AG08396 (cell line): ENCODE data around the gene INHA.
A peak's percentile ranks its signal among the peaks of the same experiment; 100 is the strongest.

Source experiments
- DNase-seq: peaks from one replicate; pipeline ENCODE4 v3.0.0; 2012; ENCODE audit warnings: low spot score, mixed read lengths

INHA gene, protein sequence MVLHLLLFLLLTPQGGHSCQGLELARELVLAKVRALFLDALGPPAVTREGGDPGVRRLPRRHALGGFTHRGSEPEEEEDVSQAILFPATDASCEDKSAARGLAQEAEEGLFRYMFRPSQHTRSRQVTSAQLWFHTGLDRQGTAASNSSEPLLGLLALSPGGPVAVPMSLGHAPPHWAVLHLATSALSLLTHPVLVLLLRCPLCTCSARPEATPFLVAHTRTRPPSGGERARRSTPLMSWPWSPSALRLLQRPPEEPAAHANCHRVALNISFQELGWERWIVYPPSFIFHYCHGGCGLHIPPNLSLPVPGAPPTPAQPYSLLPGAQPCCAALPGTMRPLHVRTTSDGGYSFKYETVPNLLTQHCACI

DNA sequence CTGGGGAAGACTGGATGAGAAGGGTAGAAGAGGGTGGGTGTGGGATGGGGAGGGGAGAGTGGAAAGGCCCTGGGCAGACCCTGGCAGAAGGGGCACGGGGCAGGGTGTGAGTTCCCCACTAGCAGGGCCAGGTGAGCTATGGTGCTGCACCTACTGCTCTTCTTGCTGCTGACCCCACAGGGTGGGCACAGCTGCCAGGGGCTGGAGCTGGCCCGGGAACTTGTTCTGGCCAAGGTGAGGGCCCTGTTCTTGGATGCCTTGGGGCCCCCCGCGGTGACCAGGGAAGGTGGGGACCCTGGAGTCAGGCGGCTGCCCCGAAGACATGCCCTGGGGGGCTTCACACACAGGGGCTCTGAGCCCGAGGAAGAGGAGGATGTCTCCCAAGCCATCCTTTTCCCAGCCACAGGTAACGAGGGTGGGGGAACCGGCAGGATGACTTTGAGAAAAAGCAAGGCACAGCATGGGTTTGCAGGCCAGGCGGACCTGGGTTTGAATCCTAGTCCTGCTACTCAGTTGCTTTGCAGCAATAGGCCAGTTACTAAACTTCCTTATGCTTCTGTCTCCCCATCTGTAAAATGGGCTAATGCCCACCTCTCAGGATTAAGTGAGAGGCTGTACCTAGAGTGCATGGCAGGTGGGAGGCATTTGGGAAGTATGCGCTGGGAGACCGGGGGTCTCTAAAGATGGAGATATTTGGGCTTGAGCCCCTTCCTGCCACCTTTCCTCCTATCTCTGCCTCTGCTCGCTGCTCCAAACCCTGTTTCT, at the start of gene INHA:
INHA (plus strand) TSS at position 74 of the 765 bp plus-strand sequence; CDS start at position 139, 65 bp downstream.
- peak; percentile 4 for DNase-seq

DNA sequence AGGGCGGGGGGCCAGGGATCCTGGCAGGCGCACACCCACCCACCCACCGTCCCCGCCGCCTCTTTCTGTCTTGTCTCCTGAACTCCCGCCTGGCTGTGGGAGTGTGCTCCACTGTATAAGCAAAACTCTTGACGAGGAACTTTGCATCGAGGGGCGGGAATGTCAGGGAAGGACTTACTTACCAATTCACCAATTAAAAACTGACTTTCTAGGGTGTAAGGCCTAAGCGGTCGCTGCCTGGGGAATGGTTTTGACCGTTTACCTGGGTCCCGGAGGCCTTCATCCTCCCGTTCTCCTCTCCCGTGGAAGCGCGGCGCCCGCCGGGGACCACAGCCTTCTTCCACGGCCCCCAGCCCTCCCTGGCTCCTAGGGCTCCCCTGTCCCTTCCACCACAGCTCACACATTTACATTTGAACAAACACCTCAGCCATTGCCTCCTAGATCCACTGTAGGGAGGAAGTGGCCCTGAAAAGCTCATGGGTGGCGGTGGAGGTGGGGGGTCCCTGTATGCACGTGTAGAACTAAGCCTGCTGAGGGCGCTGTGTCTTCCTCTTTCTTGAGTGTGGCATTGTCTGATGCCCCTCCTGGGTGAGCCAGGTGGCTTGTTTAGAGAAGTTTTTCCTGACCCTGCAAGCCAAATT, 49.0 kb upstream of the INHA start:
- no peak for DNase-seq

DNA sequence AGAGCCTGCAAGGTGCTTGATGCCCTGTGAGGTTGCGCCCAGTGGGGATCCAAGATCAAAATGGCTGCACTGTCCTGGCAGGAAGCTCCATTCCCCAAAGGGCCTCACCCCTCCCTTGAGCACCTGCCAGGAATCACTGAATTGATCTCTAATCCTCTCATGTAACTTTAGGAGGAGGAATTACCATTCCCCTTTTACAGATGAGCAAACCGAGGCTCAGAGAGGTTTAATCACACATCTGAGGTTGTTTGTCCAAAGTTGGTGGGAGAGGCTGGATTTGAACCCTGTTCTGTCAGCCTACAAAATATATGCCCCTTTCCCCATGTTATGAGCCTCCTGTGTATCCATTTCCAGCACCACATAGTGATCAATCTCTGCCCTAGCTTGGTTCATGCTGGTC, 47.3 kb upstream of the INHA start:
- no peak for DNase-seq

DNA sequence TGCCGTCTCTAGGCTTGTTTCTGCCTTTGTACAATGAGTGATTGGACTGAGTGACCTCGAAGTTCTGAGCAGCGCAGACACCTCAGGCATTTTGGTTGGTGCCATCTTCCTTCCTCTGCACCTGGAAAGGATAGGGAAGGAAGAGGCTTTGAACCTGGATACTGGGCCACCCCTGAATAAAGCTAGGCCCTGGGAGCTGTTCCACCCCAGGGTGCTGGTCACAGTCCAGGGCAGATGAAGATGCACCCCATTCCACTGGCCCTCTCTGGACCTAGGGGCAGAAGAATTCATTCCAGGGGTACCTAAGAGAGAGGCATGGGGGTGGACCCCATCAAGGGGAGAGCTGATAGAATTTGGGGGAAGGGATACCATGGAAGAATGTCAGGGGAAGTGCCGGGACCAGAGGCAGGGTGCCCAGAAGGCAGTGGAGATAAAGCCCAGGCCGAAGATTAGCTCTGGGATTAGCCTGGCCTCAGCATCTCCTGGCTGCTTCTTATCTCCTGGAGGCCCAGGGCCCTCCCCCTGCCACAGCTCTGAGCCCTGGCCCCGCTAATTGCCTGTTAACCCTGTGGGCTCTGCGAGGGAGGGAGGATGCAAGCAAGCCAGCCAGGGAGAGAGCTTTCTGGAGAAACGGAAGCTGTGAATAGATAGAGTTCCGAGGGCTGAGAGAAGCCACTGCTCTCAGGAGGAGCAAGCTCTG, 46.4 kb upstream of the INHA start:
- DNase-seq, result no peak

DNA sequence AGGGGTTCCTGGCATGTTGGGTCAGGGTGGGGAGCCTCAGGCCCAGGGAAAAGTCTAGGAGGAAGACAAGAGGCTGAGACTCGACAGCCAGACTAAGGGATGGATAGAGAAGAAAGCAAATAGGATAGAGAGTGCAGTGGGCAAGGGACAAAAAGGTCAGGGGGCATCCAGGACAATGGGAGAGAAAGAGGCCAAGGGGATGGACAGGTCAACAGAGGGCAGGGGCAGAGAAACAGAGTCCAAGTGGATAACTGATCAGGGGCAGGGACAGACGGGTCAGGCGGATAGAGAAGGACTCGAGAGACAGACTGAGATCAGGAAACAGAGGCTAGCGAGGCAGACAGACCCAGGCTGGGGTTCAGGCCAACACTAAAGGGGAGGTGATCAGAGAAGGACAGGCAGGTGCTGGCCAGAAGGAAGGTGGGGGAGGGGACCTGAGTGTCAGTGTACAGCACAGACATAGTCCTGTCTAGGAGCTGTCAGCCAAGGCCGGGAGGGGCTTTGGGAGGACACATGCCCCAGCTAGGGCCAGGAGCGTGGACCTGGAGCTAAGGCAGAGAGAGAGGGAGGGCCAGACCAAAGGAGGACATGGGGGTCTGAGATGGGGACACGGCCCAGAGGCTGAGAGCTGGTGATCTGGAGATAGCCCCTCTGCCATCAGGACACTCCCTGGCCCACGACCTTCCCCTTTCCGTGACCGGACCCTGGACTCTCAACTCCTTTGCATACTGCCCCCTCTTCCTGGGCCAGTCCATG, 45.6 kb upstream of the INHA start:
- no peak for DNase-seq

DNA sequence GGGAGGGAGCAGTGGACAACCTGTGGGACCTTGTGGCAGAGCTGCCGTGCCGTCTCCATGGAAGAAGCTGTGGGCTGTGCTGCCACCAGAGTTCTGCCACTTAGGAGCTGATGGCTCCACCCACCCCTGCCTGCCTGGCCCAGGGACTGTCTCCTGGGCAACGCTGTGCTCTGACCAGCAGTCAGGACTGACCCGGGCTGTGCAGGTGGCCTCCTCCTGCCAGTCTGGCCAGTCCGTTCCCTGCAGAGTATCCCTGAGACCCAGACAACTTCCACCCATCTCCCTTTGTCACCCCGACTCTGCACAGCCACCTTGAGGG, 45.1 kb upstream of the INHA start:
- no peak for DNase-seq

DNA sequence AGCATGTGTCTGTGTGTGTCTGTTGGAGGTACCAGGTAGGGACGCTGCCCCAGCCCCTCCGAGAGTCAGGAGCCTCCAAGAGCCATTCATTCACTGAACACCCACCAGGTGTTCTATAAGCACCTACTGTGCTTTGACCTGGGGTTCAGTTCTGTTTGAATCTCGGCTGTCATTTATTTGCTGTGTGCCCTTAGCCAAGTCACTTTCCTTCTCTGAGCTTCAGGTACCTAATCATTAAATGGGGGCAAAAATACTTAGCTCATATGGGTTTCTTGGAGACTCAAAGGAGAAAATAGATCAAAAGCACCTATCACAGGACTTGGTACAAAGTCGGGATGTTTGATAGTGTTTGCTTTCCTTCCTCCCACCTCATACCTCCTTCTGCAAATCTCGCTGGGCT, 44.6 kb upstream of the INHA start:
- DNase-seq, result no peak

DNA sequence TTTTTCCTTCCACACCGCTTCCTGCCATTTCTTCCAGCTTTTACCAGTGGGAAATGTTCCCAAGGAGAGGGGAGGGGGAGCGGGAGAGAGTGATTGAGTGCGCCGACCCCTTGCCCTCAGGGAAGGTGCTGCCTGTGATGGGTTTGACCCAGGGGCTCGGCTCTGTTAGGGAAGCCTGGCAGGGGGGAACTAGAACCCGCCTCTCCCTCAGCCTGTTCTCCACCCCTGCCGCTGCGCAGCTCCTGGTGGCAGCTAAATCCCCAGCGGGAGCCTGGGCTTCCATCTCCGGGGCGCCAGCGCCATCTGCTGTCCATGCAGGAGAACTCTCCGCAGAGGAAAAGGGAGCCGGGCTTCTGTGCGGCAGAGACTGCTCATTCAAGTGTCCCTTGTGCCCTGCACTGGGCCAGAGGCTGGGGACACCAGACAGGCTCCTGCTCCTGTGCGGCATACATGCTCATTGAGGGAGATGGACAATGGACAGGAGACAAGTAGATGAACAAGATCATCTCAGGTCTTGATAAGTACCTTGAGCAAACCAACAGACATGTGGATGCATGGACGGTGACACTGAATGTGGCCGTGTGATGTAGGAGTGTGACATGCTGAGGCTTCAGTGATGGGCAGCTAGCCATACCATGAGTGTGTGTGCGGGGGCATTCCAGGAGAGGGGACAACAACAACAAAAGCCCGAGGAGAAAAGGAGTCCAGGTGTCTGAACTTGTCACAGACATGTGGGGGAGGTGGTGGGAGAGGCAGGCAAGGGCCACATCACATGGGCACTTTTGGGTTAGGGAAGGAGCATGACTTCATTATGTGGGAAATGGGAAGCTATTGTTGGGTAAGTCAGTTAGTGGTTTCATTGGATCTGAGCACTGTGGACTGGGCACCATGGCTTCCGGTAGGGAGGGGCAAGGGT, 41.8 kb upstream of the INHA start:
- DNase-seq, result peak; percentile 94

DNA sequence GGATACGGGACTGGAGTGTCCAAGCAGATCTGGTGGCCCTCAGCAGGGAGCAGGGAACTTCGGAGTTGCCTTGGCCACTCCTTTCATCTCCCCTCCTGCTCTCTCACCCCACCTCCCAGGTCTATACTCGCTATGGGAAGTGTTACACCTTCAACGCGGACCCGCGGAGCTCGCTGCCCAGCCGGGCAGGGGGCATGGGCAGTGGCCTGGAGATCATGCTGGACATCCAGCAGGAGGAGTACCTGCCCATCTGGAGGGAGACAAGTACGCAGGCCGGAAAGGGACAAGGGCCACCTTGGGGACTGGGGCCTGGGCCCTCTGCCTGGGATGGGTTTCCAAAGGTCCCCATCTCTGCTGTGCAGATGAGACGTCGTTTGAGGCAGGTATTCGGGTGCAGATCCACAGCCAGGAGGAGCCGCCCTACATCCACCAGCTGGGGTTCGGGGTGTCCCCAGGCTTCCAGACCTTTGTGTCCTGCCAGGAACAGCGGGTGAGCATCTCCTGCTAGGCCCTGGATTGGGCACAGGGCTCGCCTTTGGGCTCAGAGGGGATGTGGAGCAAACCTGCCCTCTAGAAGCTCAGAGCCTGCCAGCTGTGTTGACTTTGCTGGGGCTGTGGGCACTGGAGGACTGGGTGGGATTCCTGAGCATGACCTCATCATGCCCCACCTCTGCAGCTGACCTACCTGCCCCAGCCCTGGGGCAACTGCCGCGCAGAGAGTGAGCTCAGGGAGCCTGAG, 40.3 kb upstream of the INHA start:
- no peak for DNase-seq

DNA sequence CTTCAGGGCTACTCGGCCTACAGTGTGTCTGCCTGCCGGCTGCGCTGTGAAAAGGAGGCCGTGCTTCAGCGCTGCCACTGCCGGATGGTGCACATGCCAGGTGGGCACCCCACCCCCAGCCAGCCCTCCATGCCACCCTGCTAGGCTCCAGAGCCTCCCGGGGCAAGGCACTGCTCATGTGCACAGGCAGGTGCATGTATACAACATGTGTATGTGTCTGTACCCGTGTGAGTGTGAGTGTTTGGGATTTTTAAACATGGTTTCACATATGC, 39.8 kb upstream of the INHA start:
- no peak for DNase-seq

DNA sequence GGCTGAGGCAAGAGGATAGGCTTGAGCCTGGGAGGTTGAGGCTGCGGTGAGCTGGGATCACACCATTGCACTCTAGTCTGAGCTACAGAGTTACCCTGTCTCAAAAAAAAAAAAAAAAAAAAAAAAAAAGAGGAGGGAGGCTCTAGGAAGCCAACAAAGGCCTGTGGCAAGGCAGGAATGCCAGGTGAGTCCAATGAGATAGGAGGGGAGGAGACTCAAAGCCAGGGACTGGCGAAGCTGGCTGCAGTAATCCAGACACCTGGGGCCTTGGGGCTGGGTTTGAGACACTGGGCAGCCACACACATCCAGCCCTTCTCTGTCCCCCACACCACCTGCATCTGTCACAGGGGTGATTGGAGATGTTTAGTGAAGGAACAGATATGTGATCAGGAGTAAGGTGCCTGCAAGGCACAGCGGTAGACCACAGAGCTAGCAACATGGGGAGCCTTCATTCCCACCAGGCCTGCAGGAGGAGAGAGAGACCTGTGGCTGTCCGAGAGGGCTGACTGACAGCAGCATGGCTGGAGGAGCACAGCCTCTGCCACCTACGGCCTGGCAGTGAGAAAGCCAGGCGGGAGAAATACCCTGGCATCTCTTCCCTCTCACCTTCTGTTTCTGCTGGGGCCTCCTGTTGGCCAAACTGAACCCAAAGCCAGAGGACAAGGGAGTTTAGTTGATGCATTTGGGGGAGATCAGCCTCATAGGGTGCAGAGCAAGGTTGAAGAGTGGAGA, 38.0 kb upstream of the INHA start:
- DNase-seq, result no peak

DNA sequence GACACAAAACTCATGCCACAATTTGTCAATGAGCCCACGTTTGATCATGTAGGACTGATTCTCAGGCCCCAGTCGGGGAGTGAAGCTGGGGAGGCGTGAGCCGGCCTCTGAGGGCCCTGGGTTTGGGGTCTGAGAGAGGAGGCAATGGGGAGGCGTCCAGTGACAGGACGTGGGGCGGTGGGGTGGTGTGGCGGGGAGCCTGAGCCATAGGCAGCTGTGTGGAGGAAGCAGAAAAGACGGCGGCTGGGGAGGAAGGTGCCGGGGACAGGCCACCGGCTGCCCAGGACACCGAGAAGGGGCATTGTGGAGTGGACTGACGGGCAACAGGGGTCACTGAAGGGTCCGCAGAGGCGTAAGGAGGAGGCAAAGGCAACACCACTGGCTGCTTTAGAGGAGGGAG, 35.7 kb upstream of the INHA start:
- no peak for DNase-seq

DNA sequence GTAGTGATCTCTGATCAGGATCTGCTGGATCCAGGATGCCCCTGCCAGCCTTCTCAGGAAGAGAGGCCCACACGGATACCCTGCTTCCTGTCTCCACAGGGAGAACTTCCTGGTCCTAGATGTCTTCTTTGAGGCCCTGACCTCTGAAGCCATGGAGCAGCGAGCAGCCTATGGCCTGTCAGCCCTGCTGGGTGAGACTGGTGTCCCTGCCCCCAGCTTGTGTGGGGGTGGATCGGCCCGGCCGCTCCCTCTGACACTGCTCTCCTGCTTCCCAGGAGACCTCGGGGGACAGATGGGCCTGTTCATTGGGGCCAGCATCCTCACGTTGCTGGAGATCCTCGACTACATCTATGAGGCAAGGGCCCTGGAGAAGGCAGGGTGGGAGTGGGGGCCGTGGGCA, 35.1 kb upstream of the INHA start:
- DNase-seq, result no peak

DNA sequence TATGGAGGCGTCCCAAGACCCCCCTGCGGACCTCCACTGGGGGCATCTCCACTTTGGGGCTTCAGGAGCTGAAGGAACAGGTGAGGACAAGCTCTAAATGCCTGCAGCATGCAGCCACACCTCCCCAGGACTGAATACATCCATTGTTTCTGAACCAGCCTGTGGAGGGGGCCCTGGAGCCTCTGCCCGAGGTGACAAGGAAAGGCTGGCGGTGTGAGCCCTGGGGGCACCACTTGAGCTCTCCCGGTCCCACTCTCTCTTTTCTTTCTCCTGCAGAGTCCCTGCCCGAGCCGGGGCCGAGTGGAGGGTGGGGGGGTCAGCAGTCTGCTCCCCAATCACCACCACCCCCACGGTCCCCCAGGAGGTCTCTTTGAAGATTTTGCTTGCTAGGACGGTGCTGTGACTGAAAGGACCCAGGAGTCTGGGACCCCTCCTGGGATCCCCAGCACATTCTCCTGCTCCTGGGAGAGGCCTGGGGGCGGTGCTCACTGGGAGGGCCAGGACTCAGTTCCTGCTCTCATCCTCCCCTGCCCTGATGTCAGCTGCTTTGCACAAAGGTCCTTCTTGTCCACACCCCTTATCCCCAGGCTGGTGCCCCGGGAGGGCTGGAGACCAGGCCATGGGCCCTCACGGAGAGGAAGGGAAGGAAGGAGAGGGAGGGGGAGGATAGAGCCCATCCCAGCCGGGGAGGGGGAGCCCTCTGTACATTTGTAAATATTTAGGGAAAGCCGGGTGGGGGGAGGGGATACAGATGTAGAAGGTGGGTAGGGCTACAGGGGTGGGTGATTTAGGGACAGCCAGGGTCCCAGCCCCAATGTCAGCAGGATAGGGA, 34.2 kb upstream of the INHA start:
- DNase-seq, result no peak

DNA sequence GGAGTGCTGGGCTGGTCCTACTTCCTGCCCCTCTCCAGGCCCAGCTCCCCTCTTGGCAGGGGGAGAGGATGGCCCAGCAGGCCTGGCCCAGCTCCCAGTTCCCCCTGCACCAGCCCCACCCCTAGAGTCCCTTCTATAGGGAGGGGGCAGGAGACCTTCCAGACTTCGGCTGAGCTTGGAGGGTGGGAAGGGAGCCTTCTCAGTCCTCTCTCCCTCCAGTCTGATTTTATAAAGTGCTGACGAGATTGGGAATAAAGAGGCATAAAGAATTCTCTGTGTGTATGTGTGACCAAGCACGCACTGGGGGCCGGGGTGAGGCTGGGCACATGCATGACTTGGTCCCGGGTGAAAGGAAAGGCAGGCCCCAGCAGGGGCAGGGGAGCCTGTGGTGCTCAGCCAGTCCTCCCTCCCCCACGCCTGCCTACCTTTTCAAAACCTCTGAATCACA, 33.6 kb upstream of the INHA start:
- no peak for DNase-seq

DNA sequence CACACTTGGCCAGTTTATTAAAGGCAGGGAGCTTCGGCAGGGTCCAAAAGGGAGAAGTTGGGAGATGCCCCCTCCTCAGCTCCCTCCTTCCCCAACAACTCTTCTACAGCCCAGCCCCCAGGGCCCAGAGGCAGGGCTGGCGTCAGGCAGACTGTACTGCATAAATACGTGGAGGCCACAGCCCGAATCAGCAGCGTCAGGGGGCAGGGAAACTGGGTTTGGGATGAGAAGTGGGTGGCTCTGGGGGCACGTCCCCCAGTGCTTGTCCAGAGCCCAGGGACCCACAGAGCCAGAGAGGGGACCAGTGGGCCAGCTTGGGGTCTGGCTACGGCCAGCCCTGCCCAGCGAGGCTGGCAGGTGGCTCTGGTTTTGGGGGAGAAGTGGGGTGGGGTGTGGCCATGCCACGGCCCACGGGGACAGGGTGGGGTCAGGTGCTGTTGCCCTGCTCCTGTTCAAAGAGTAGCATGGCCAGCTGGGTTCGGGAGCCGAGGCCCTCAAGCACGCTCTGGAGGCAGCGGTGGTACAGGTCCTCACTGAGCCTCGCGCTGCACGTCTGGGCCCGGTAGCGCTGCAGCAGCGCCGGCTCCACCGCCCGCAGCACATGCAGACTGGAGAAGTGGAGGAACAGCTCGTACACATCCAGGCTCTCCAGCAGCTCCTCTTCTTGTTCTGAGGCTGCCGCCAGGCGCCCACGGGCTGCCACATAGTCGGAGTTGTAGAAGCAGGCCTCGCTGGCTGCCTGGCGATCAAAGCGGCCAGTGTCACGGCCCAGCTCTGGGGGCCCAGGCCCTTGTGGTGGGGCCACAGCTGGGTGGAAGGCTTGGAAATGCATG, 32.9 kb upstream of the INHA start:
- DNase-seq, result no peak

DNA sequence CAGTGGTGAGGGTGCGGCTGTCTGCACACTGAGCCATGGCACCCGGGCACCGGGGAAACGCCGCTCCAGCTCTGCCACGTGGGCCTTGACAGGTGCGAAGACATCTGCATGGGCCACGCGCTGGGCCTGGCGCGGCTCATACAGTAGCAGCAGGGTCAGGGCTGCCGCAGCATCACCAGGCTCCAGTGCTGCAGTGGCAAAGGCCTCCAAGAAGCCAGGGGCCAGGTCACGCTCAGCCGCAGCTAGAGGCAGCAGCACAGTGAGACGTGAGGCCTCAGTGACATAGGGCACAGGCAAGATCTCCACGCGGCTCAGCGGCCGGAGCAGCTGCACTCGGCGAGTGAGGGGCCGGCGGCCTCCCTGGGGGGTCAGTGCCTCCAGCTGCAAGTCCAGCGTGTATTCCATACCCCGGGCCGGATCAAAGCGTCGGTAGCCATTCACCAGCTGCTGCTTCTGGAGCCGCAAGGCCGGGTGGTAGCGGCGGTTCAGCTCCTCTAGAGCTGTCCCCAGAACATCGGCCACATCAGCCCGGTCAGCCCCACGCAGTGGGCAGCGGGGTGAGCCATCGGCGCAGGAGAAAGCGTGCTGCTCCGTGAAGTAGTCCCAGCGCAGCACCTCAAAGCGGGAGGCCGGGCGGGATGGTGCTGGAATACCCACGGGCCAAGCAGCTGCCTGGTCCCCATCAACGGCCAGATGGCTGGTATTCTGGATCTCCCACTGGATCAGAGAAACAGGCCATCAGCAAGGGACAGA, 32.0 kb upstream of the INHA start:
- DNase-seq, result no peak
